Peyer's patch (tissue), 4 donors: ENCODE measurements around the gene JDP2. TPM values are rescaled to one million over a fixed set of nuclear protein-coding genes. Genes with fewer than 3 reads are reported as not detected.

ENCODE experiments used
- DNase-seq, 3 donors: peaks; one replicate each; pipeline ENCODE4 v3.0.0-alpha.2; 2017 to 2019
- H3K27ac ChIP-seq, 4 donors: fragments of 200-600 bp; sonication (generic); one replicate each; pipeline ENCODE4 v1.5.1; 2016 to 2019
- H3K27me3 ChIP-seq, 2 donors: fragments of 200-600 bp; sonication (generic); one replicate each; pipeline ENCODE4 v1.5.1; 2019
- H3K36me3 ChIP-seq, 3 donors: fragments of 200-600 bp; sonication (generic); one replicate each; pipeline ENCODE4 v1.5.1; 2016 to 2019
- H3K4me1 ChIP-seq, 4 donors: fragments of 200-600 bp; sonication (generic); one replicate each; pipeline ENCODE4 v1.5.1; 2016 to 2019
- H3K4me3 ChIP-seq, 4 donors: fragments of 200-600 bp; sonication (generic); 1 replicate in 3 of 4; 2 replicates in 1 of 4; pipeline ENCODE4 v1.5.1; 2016 to 2019; ENCODE audit warnings: mild to moderate bottlenecking in 1 of 4
- H3K9me3 ChIP-seq, 4 donors: fragments of 200-600 bp; sonication (generic); one replicate each; pipeline ENCODE4 v1.5.1; 2016 to 2019; ENCODE audit warnings: mild to moderate bottlenecking in 1 of 4
- CTCF ChIP-seq, 6 experiments: fragments of 450-650 bp in 4 of 6; fragments of 200-600 bp in 2 of 6; sonication (generic) in 1 of 6; IDR thresholded peaks; one replicate each; pipeline ENCODE4 v1.5.1; 2017 to 2019; ENCODE audit warnings: antibody characterized with exemption in 6 of 6, mild to moderate bottlenecking in 3 of 6, moderate library complexity in 1 of 6
- POLR2A ChIP-seq, 2 donors: fragments of 450-650 bp; IDR thresholded peaks; one replicate each; pipeline ENCODE4 v1.5.1; 2017; ENCODE audit warnings: antibody characterized with exemption in 2 of 2, mild to moderate bottlenecking in 2 of 2, moderate library complexity in 2 of 2
- total RNA-seq, 4 donors: library from RNA; depleted of rRNA; stranded (reverse); fragments of >200 nt; gene quantifications; one replicate each; pipeline ENCODE4 v1.1.0, GENCODE V29; 2016

Gene JDP2
- total RNA-seq, 4 donors from 2014 or later: 56.7 to 111 (median 67.2) TPM

DNA sequence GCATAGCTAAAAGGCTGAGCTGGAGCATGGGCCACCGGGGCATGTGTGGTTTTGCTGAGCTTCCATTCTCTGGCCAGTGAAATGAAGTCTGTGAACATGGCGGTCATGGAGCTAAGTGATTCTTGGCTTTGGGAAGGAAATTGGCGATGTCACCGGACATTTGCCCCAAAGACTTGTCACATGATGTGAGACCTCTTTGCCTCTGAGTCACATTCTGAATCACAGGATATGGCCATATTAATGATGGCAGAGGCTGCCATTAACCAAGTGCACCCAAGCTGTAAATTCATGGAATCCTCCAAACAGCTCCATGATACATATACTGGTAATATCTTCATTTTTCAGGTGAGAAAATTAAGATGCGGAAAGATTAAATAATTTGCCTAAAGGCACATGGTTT is 67.1 kb downstream of the JDP2 start:
- no peaks in the 10 kb centered on the region for H3K36me3 ChIP-seq
- no peak overlapping the region for H3K4me3 ChIP-seq
- TF ChIP-seq CTCF (IDR thresholded peaks at IDR 0.05): no peak
- TF ChIP-seq POLR2A (IDR thresholded peaks at IDR 0.05): no peak
- H3K27me3 ChIP-seq: no peaks in the 10 kb centered on the region
- no peak for DNase-seq
- H3K9me3 ChIP-seq: no peaks in the 10 kb centered on the region
- H3K27ac ChIP-seq: no peak overlapping the region
- no peaks in the 10 kb centered on the region for H3K4me1 ChIP-seq

GRCh38 chr14:75495399-75495798 is 67.6 kb downstream of the JDP2 start:
- no peak overlapping the region for H3K27ac ChIP-seq
- H3K9me3 ChIP-seq: no peaks in the 10 kb centered on the region
- no peaks in the 10 kb centered on the region for H3K27me3 ChIP-seq
- H3K36me3 ChIP-seq: no peaks in the 10 kb centered on the region
- no peaks in the 10 kb centered on the region for H3K4me1 ChIP-seq
- TF ChIP-seq POLR2A (IDR thresholded peaks at IDR 0.05) (no peak), CTCF (IDR thresholded peaks at IDR 0.05) (no peak)
- no peak overlapping the region for H3K4me3 ChIP-seq
- no peak for DNase-seq

DNA sequence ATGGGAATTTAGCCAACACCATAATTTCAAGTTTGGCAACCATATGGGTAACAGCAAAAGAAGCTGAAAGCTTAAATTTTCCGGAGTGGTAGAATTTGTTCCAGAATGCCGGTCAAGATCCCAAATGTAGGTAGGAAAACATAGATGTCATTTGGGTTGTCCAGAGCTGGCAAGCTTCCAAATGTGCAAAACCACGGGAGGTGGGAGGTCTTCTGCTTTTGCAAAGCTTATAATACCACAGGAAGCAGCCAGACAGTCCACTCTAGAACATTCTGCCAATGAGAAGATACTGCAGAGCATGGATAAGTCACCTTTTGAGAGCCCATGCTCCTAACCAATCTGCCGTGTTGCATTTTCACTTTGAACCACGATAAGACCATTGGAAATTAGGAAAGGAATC is 68.1 kb downstream of the JDP2 start:
- Histone ChIP-seq H3K4me1 (no peaks in the 10 kb centered on the region), H3K36me3 (no peaks in the 10 kb centered on the region), H3K27me3 (no peaks in the 10 kb centered on the region), H3K9me3 (no peaks in the 10 kb centered on the region), H3K27ac (no peak overlapping the region), H3K4me3 (no peak overlapping the region)
- DNase-seq: no peak
- TF ChIP-seq CTCF (IDR thresholded peaks at IDR 0.05) (no peak), POLR2A (IDR thresholded peaks at IDR 0.05) (no peak)

GRCh38 chr14:75496755-75497154 is 68.9 kb downstream of the JDP2 start:
- TF ChIP-seq POLR2A (IDR thresholded peaks at IDR 0.05): no peak
- Histone ChIP-seq H3K4me3 (no peak overlapping the region), H3K27me3 (no peaks in the 10 kb centered on the region), H3K9me3 (no peaks in the 10 kb centered on the region), H3K4me1 (no peaks in the 10 kb centered on the region), H3K27ac (no peak overlapping the region), H3K36me3 (no peaks in the 10 kb centered on the region)
- DNase-seq: no peak

DNA sequence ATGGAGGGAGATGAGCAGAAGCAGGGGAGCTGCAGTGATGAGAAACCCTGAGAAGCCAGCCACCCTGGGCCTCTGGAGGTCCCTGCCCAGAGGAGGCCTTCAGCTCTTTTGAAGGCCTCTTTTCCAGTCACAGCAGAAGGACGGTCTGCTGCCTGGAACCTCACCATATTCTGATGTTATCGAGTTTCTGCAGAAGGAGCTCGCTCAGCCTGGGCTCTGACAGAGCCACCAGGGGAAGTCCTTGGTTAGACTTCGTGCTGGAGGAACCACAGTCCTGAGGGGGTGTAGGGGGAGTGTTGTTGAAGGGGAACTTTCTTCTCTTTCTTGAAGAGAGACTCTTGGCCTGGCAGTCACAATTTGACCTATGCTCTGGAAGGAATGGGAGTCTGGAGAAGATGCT is 69.4 kb downstream of the JDP2 start:
- H3K36me3 ChIP-seq: no peaks in the 10 kb centered on the region
- H3K27me3 ChIP-seq: no peaks in the 10 kb centered on the region
- H3K27ac ChIP-seq: no peak overlapping the region
- TF ChIP-seq POLR2A (IDR thresholded peaks at IDR 0.05) (no peak), CTCF (IDR thresholded peaks at IDR 0.05) (no peak)
- H3K9me3 ChIP-seq: no peaks in the 10 kb centered on the region
- no peak for DNase-seq
- H3K4me3 ChIP-seq: no peak overlapping the region
- H3K4me1 ChIP-seq: no peaks in the 10 kb centered on the region

DNA sequence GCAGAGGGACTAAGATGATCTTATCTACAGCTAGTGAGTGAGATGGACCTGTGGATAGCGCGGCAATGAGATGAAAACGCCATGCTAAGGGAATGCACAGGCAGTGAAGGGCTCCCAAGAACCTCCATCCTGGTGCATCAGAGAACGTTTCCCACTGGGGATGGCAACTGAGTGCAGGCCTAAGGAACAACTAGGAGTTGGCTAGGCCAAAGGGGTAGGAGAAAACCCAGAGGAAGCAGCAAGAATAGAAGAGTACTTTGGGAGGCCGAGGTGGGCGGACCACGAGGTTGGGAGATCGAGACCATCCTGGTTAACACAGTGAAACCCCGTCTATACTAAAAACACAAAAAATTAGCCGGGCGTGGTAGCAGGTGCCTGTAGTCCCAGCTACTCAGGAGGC is 69.9 kb downstream of the JDP2 start:
- H3K4me1 ChIP-seq: no peaks in the 10 kb centered on the region
- no peak for TF ChIP-seq CTCF (IDR thresholded peaks at IDR 0.05)
- no peak for TF ChIP-seq POLR2A (IDR thresholded peaks at IDR 0.05)
- H3K36me3 ChIP-seq: no peaks in the 10 kb centered on the region
- H3K27me3 ChIP-seq: no peaks in the 10 kb centered on the region
- no peak for DNase-seq
- H3K4me3 ChIP-seq: no peak overlapping the region
- H3K9me3 ChIP-seq: no peaks in the 10 kb centered on the region
- no peak overlapping the region for H3K27ac ChIP-seq
